HG03196 (cell line): ENCODE data around the gene ACACB.

Experiments
- ATAC-seq: cut with Tn5 transposase; IDR thresholded peaks from one replicate; pipeline ENCODE4 v1.9.1; 2021; ENCODE audit not compliant: unreplicated experiment

The ACACB gene

DNA sequence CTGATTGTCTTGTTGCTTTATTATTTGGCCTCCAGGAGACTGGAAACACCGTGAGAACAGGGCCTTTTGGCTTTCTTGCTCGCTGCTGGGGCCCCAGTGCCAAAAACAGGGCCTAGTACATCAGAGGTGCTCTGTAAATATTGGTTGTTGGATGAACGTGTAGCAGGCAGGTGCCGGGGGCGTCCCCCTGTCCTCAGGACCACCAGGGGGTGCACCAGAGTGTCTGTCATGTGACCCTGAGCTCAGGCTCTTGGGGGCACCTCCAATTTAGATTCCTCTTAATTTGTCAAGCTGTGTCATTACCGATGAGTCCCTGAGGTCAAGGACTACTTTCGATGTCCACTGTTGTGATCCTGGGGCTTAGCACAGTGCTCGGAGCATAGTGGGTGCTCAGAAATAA is 87.1 kb downstream of the ACACB start:
- no peak for ATAC-seq

DNA sequence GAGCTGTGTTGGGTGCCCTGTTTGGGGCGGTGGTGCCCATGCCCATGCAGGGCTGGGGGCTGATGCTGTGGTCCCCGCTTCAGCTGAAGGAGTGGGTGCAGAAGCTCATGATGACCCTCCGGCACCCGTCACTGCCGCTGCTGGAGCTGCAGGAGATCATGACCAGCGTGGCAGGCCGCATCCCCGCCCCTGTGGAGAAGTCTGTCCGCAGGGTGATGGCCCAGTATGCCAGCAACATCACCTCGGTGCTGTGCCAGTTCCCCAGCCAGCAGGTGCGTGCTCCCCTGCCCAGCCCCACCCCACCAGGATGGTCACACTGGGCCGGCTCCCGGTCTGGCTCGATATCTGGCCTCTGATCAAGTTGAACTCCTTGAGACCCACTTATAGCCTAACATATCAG is 92.7 kb downstream of the ACACB start:
- ATAC-seq: no peak

DNA sequence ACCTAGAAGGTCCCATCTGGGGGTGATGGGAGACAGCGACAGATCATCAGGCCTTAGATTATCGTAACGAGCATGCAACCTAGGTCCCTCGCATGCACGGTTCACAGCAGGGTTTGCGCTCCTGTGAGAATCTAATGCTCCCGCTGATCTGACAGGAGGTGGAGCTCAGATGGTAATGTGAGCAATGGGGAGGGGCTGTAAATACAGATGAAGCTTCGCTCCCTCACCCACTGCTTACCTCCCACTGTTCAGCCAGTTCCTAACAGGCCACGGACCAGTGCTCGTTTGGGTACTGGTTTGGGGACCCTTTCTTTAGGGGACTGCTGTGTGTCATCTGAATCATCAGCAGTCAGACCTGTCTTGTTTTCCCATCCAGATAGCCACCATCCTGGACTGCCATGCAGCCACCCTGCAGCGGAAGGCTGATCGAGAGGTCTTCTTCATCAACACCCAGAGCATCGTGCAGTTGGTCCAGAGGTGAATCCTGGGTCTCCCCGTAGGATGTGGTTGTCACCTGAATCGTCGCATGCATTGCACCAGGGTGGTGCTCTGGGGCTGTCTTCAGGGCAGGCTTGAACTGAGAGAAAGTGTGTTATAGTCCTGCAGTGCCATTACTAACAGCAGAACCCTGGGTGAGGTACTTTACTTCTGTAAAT is 96.2 kb downstream of the ACACB start:
- no peak for ATAC-seq

DNA sequence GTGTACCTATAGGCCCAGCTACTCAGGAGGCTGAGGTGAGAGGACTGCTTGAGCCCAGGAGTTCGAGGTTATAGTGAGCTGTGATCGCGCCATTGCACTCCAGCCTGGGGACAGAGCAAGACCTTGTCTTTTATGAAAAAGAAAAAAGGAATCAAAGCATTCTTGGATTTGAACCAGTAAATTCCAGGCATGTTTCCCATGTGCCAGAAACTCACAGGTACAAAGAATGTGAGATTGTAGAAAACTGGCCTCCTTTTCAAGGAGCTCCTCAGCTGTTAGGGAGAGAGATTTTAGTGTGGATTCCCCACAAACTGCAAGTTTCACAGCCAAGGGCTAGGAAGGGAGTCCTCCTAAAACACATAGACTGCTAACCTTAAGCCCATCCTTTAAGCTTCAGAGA is 97.7 kb downstream of the ACACB start:
- no peak for ATAC-seq

DNA sequence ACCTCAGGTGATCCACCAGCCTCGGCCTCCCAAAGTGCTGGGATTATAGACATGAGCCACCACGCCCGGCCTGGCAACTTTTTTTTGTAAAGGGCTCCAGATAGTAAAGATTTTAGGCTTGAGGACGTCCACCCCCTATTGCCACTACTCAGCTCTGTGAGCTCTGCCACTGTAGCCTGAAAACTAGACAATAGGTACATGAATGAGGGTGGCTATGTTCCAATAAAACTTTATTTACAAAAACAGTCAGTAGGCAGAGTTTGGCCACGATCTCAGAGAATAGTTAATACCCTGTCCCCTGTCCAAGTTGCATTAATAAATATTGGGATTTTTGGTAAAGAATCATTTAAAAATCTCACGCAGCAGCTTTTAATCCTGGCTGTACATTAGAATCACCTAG is 102.6 kb downstream of the ACACB start:
- no peak for ATAC-seq

DNA sequence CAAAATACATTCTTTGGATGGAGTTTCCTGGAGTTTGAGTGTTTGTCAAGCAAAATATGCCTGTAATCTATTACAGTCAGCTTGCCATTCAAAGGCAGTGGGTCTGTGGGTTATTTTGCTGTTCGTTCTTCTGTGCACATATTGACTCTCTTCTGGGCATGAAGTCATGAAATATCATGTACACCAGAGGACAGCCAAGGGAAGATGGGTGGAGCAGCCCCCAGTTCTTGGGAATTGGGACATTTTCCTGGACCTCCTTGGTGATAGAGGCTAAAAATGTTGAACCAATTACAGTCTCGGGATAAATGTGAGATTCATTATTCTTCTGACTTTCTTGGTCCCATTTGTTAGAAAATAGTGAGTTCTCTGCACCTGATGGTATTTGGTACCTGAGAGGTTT is 103.6 kb downstream of the ACACB start:
- ATAC-seq: no peak

DNA sequence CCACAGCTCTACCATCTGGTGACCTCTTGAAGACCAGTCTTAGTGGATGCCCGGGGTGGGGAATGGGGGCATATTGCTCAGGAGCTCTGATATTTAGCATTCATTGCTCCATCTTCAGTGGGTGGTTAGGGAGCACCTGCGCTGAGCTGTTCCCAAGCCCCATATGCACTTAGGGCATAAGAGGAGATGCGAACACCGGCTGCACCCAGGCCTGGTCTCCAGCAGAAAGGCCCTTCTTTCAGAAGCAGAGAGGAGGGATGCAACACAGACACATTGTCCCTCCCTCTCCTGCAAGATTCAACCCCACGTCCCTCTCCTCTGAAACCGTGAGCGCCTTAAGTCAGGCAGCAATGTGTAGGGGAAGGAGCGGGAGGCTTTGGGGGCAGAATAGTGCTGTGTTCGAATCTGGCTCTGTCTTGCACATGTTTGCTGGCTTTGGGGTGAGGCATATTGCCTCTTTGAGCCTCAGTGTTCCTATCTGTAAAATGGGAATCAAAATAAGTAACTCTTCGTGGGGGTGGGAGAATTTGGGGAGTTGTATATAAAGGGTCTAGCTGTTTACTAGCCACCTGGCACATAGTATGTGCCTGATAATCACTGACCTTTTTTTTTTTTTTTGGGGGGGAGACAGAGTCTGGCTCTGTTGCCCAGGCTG is 105.0 kb downstream of the ACACB start:
- ATAC-seq: no peak

DNA sequence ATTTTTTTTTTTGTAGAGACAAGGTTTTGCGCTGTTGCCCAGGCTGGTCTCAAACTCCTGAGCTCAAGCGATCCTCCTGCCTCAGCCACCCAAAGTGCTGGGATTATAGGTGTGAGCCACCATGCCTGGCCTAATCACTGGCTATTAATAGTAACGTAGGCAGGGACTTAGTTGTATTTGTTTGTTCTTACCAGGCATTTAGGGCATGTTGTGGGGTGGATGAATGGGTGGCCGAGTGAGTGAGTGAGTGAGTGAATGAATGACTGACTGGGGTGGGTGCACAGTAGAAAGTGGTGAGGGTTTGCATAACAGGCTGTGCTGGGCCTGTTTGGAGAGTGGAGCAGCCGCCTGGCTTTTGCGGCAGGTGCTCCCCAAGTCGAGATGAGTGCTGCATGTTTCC is 105.7 kb downstream of the ACACB start:
- no peak for ATAC-seq

DNA sequence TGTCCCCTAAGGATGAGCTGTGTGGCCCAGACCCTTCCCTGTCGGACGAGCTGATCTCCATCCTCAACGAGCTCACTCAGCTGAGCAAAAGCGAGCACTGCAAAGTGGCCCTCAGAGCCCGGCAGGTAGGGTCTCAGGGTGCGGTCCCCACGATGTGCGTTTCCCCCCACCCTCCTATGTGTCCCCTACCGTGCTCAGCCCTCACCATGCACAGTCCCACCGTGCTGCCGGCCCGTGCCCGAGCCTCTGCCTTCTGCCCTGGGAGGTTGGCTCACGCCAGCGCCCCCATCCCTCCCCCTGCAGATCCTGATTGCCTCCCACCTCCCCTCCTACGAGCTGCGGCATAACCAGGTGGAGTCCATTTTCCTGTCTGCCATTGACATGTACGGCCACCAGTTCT is 106.1 kb downstream of the ACACB start:
- no peak for ATAC-seq

DNA sequence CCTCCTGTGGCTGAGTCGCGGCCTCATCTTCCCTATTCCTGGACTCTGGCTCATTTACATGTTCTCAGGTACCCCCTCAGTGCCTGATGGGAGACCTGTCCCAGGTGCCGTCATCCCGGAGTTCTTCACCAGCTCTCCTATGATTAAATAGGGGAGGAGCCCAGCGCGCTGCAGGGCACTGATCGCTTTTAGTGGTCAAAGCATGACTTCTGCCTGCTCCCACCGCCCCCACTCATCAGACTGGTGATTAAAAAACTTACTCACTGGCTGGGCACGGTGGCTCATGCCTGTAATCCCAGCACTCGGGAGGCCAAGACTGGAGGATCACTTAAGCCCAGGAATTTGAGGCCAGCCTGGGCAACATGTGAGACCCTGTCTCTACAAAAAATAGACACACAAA is 106.8 kb downstream of the ACACB start:
- ATAC-seq: no peak

DNA sequence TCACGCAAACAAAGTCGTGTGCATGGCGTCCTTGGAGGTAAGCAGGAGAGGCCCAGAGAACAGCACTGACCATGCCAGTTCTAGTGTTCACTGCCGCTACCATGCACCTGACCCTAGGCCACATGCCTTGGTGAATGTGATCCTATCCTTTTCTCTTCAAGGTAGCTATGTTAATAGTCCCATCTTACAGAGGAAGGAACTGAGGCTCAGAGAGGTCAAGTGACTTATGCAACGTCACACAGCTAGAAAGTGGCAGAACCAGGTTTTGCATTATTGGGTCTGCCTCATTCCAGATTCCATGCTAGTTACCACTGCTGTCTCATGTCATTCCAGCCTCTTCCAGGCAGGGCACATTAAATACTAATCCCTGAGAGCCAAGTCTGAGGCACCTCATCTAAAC is 107.5 kb downstream of the ACACB start:
- no peak for ATAC-seq

DNA sequence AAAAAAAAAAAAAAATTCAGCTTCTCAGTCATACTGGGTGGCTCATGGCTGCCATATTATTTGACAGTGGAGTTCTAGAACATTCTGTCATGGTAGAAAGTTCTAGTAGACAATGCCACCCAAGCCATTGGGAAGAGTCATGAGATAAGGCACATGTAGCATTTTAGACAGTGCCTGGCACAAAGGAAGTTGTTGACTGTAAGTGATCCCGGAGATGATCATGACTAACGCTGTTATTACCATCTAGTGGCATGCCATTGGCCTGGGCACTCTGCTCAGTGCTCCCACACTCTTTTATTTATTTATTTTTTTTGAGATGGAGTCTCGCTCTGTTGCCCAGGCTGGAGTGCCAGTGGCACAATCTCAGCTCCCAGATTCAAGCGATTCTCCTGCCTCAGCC is 112.3 kb downstream of the ACACB start:
- no peak for ATAC-seq

DNA sequence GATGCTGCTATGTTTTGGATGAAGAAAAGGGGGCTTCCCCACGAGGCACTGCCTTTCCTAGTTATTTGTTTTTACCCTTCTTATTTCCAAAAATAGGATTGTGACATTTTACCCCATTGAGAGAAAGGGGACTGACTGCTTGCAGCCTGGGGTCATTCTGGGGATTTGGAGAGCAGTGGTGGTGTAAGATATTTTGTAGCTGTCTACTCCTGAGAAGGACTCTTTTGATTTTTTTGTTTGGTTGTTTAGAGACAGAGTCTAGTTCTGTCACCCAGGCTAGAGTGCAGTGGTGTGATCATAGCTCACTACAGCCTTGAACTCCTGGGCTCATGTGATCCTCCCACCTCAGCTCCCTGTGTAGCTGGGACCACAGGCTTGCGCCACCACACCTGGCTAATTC is 113.8 kb downstream of the ACACB start:
- no peak for ATAC-seq

DNA sequence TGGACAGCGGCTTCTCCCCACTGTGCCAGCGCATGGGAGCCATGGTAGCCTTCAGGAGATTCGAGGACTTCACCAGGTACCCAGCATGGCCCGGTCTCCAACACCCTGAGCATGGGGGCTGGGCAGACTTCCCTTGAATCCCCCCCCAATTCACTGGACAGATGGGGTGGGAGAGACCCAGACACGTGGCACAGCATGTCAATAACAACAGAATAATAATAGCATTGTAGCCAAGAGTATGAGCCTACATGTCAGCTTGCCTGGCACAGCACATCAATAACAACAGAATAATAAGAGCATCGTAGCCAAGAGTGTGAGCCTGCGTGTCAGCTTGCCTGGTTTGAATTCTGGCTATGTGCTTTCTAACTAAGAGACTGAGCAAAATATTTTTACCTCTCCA is 116.3 kb downstream of the ACACB start:
- no peak for ATAC-seq

DNA sequence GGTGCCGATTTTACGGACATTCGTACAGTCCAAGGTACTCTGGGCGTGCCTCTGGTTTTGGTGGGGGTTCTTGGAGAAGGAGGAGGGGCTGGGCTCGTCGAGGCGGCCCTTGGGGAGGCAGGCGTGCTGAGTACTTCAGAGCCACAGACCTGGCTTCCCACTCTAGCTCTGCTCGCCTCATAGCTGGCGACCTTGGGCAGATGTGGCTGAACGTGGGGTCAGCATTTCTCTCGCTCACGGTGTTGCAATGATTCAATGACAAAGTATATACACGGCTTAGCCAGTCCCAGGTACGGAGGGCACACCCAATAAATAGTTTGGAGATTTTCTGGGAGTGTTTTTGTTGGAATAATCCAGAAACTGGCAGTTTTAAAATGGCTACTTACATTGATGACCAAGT is 117.6 kb downstream of the ACACB start:
- no peak for ATAC-seq

DNA sequence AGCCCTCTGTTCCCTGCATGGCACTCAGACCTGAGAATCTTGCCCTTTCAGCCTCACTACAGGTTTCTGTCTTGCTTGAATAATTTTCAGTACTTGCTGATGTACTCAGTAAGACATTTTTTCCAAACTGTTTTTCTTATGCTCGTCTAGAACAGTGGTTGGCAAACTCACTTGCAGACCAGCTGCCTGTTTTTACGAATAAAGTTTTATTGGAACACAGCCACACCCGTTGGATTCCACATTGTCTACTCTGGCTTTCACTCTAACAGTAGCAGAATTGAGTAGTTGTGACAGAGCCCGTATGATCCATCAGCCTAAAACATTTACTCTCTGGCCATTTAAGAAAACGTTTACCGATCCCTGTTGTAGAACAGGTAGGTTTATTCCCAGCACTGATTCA is 119.9 kb downstream of the ACACB start:
- ATAC-seq: no peak

DNA sequence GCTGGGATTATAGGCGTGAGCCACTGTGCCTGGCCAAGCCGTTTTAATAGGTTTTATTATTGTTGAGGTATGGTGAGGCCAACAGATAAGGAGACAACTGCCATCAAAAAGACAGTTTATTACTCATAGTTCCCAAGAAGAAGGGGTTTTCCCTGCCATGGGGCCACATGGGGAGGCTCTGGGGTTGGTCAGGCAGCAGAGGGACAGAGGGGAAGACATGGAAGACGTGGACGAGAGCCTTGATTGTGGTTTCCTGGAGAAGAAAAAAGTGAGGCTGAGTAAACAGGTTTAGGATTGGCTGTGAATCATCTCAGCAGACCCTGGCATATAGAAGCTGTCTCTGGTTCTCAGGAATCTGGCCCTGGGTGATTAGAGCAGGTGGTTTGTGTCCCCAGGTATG is 122.8 kb downstream of the ACACB start:
- no peak for ATAC-seq

DNA sequence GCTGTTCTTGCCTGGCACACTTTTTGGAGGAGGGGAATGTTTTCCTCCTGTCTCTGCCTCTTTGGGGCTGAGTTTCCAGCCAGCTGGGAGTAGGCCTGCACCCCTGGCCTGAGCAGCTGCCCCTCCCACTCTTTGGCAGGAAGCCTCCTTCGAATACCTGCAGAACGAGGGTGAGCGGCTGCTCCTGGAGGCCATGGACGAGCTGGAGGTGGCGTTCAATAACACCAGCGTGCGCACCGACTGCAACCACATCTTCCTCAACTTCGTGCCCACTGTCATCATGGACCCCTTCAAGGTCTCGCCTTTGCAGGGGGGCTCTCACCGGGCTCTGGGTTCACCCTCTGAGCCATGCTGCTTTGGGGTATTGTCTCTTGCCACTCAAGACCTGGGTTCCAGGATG is 123.3 kb downstream of the ACACB start:
- no peak for ATAC-seq

DNA sequence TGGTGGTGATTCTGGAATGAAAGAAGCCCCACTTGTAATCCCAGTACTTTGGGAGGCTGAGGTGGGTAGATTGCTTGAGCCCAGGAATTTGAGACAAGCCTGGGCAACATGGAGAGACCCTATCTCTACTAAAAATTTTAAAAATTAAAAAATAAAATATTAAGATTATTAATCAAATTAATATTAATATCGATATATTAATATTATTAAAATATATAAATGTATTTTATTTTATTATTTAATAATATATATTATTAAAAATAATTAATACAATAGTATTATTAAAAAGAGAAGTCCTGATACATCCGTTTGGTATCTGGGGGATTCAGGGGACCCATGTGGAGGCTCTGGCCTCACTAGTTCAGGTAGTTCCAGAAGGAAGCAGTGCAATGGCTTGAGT is 124.0 kb downstream of the ACACB start:
- no peak for ATAC-seq

DNA sequence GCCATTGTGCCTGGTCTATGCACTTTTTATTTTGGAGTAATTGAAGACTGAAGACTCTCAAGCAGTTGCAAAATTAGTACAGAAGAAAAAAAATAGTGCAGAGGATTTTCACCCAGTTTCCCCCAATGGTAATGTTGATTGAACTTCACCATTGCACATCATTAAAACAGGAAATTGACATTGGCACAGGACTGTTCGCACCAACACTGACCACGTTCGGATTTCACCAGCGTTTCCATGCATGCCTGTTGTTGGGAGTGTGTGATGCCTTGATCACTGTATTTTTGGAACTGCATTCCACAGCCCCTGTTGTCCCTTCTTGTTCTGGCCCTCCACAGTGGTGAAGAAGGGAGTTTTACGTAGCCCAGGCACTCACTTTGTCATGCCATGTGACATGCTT is 125.5 kb downstream of the ACACB start:
- no peak for ATAC-seq

DNA sequence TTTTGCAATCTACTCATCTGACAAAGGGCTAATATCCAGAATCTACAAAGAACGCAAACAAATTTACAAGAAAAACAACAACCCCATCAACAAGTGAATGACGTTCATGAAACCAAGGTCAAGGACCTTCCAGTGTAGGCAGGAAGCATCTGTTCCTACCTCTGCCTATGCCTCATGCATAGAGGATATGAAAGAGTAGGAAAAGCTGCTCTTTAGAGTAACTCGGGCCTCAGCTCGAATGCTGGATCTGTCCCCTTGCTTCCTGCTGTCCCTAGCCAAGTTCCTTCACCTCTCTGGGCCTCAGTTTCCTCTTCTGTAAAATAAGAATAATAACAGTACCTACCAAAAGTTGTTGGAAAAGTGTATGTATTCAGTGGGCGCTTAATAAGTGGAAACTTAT is 127.7 kb downstream of the ACACB start:
- no peak for ATAC-seq

DNA sequence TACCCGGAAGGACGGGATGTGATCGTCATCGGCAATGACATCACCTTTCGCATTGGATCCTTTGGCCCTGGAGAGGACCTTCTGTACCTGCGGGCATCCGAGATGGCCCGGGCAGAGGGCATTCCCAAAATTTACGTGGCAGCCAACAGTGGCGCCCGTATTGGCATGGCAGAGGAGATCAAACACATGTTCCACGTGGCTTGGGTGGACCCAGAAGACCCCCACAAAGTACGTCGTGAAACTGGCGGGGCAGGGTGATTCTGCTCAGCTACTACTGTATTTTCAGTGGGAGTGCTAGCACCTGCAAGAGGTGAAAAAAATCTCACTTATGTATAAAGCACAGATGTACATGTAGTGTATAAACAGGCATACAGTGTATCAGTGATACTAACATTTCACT is 129.8 kb downstream of the ACACB start:
- ATAC-seq: no peak
